GM23338 (cell line): ENCODE results near the gene RBM14.
"Not testable (repeated sequence)": the region's sequence is repeated elsewhere in the genome, so short reads cannot be mapped to it uniquely, and the experiment has no call there.

Experiments used
- CREB1 ChIP-seq: fragments of 250-450 bp; sonication (Bioruptor Pico); IDR thresholded peaks from 2 replicates; pipeline ENCODE4 v1.5.0; 2020; ENCODE audit warnings: low read depth, mild to moderate bottlenecking, moderate library complexity
- CTCF ChIP-seq, 2 experiments: fragments of 200-600 bp in 1 of 2; sonication (generic) in 1 of 2; conservative IDR thresholded peaks; 2 replicates each; pipeline versions ENCODE4 v1.5.1 to v1.6.1; 2016 to 2017; ENCODE audit warnings: antibody characterized with exemption in 2 of 2, low read depth in 2 of 2, mild to moderate bottlenecking in 2 of 2, moderate library complexity in 1 of 2
- ETS1 ChIP-seq: IDR thresholded peaks from 2 replicates; pipeline ENCODE4 v1.6.1; 2016; ENCODE audit warnings: antibody characterized with exemption
- EZH2 ChIP-seq: fragments of 200-600 bp; sonication (generic); IDR thresholded peaks from one replicate; pipeline ENCODE4 v1.8.0; 2017; ENCODE audit warnings: antibody characterized with exemption, mild to moderate bottlenecking, low read depth; ENCODE audit not compliant: unreplicated experiment
- EZH2phosphoT487 ChIP-seq: fragments of 200-600 bp; sonication (generic); IDR thresholded peaks from one replicate; pipeline ENCODE4 v1.8.1; 2018; ENCODE audit warnings: antibody characterized with exemption; ENCODE audit not compliant: unreplicated experiment
- ZNF114 ChIP-seq: fragments of 250-450 bp; sonication (Bioruptor Pico); IDR thresholded peaks from 2 replicates; pipeline ENCODE4 v1.5.0; 2020; ENCODE audit warnings: mild to moderate bottlenecking, moderate library complexity

- not testable (repeated sequence) for TF ChIP-seq ETS1; CTCF (conservative IDR thresholded peaks at IDR 0.05; ENCODE audit: low read depth in 2 of 2); ZNF114 (CRISPR knock-in tag); EZH2; EZH2phosphoT487; CREB1 (CRISPR knock-in tag)
Observed at GRCh38 chr11:66589315-66589714, 27.1 kb upstream of the RBM14 start.
